T-helper 2 cell treated with Interferon-gamma antibody and Interleukin-4, amounts not matched to agents 100 ng/mL and 5 ng/mL, for 36 hours (primary cell): ENCODE measurements around the gene PLEK2. TPM values are rescaled to one million over a fixed set of nuclear protein-coding genes. Genes with fewer than 3 reads are reported as not detected.
"Not testable (repeated sequence)": the region's sequence is repeated elsewhere in the genome, so short reads cannot be mapped to it uniquely, and the experiment has no call there.

Experiments used
- intact Hi-C: fragments of 100-400 bp; cut with micrococcal nuclease; formaldehyde crosslinking; loops from one replicate; pipeline ENCODE4 v1.15.1; 2023
- total RNA-seq: library from RNA; stranded (reverse); gene quantifications from 2 replicates; pipeline ENCODE4 v1.2.3, GENCODE V29; 2022

PLEK2 gene
- 0.18 TPM in 2 replicates for total RNA-seq

- intact Hi-C loops, result no loop called here
Measured at GRCh38 chr14:67411820-67412421, at the start of gene PLEK2. Gene PLEK2, minus strand, starts transcription at chr14:67412165. Its CDS starts 106 bp downstream, at chr14:67412059.

- intact Hi-C loops, result no loop called here
Measured at GRCh38 chr14:67461341-67461985, 49.5 kb upstream of the PLEK2 start.

- intact Hi-C loops, result no loop called here
Measured at GRCh38 chr14:67459336-67459735, 47.4 kb upstream of the PLEK2 start.

GRCh38 chr14:67457782-67458181 is 45.8 kb upstream of the PLEK2 start:
- intact Hi-C loops, result no loop called here

GRCh38 chr14:67456732-67457131 is 44.8 kb upstream of the PLEK2 start:
- intact Hi-C loops, result no loop called here

- intact Hi-C loops, result no loop called here
Measured at GRCh38 chr14:67453575-67454300, 41.8 kb upstream of the PLEK2 start.

GRCh38 chr14:67451667-67452066 is 39.7 kb upstream of the PLEK2 start:
- intact Hi-C loops, result not testable (repeated sequence)

- intact Hi-C loops, result no loop called here
Measured at GRCh38 chr14:67449096-67449495, 37.1 kb upstream of the PLEK2 start.

GRCh38 chr14:67447033-67447381 is 35.0 kb upstream of the PLEK2 start:
- intact Hi-C loops, result no loop called here

GRCh38 chr14:67446371-67447032 is 34.5 kb upstream of the PLEK2 start:
- intact Hi-C loops, result no loop called here

GRCh38 chr14:67444395-67444794 is 32.4 kb upstream of the PLEK2 start:
- intact Hi-C loops, result no loop called here

GRCh38 chr14:67442139-67442906 is 30.4 kb upstream of the PLEK2 start:
- intact Hi-C loops, result no loop called here

- intact Hi-C loops, result no loop called here
Measured at GRCh38 chr14:67441672-67442071, 29.7 kb upstream of the PLEK2 start.

GRCh38 chr14:67441256-67441655 is 29.3 kb upstream of the PLEK2 start:
- intact Hi-C loops, result no loop called here

- intact Hi-C loops, result no loop called here
Measured at GRCh38 chr14:67440513-67440912, 28.5 kb upstream of the PLEK2 start.

GRCh38 chr14:67438969-67439368 is 27.0 kb upstream of the PLEK2 start:
- intact Hi-C loops, result no loop called here

GRCh38 chr14:67436006-67436866 is 24.3 kb upstream of the PLEK2 start:
- intact Hi-C loops, result no loop called here

GRCh38 chr14:67435603-67436002 is 23.6 kb upstream of the PLEK2 start:
- intact Hi-C loops, result no loop called here

- intact Hi-C loops, result no loop called here
Measured at GRCh38 chr14:67432050-67432564, 20.1 kb upstream of the PLEK2 start.
